CD4-positive, alpha-beta T cell treated with Interleukin-10 for 1 hour (primary cell): ENCODE measurements around the gene RHEBL1.

ENCODE experiments used
- DNase-seq: peaks from one replicate; pipeline ENCODE4 v3.0.0-alpha.2; 2020

The RHEBL1 gene

DNA sequence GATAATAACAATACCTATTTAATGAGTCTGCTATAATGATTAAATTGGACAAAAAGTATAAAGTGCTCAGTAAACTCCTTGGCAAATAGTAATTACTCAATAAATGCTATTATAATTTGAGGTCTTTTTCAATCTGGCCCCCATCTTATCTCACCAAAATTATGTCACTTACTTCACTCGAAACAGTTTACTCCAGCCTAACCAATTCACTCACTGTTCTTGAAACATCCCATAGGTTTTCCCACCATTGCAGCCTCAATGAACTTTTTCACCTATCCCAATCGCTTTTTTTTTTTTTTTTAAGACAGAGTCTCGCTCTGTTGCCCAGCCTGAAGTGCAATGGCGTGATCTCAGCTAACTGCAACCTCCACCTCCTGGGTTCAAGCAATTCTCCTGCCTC, 33.8 kb downstream of the RHEBL1 start:
- no peak for DNase-seq

DNA sequence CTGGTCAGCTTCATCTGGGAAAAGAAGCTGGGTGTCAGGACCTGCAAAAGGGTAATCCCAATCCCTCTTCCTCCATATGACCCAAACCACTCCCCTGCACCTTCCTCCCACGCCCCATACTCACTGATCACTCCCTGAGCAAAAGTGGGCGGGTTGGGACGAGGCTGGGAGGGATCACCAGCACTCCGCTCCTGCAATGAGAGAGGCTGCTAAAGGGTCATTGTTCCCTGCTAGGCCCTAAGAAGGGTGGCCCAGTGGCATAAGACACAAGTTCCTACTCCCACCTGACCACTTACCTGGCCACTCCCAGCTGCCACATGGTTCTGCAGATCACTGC, 35.5 kb downstream of the RHEBL1 start:
- no peak for DNase-seq

DNA sequence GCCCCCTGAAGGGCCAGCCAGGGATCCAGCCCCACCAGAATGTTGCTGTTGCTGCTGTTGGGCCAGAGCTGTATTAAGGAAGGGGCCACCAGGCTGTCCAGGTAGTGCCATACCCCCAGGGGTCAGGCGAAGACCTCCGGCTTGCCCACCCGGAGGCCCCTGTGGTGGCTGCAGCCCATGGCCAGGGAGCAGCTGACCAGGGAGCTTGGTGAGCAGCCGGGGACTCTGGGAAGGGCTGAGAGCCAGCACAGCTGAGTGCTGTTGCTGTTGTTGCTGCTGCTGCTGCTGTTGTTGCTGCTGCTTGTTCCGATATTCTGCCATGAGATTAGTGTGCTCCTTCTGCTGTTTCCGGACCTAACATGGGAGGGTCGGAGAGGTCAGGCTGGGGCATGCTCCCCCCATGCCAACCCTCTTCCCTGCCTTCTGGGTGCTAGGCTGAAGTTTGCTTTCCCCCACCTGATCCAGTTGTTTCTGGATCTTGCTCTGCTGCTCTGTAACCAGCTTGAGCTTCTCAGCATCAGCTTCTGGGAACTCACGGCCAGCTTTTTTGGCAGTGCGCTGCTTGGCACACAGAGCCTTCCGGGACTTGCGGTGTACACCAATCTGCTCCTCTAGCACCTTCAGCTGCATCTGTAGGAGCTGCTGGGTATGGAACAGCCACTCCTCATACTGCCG, 36.0 kb downstream of the RHEBL1 start:
- DNase-seq, result no peak

- DNase-seq, result no peak
Observed at GRCh38 chr12:49032679-49033447, 36.9 kb downstream of the RHEBL1 start.

DNA sequence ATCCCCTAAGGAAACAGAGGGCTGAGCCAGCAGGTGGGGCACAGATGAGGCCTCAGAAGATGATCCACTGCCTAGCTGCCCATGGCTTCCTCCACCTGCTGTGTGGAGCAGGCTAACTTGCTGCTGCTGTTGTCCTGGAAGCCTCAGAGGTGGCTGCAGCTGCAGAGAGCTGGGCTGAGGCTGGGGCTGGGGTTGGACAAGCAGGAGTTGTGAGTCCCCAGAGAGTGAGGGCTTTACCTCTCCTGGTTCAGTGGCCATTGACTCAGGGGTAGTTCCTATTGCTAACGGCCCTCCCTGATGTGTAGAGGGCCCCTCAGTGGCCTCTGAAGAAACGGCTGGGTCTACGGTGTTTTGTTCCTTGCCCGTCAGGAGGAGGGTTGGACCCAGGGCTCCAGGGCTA, 37.5 kb downstream of the RHEBL1 start:
- DNase-seq, result no peak

- no peak for DNase-seq
Observed at GRCh38 chr12:49031573-49032161, 38.1 kb downstream of the RHEBL1 start.

- no peak for DNase-seq
Observed at GRCh38 chr12:49030714-49031572, 38.8 kb downstream of the RHEBL1 start.

DNA sequence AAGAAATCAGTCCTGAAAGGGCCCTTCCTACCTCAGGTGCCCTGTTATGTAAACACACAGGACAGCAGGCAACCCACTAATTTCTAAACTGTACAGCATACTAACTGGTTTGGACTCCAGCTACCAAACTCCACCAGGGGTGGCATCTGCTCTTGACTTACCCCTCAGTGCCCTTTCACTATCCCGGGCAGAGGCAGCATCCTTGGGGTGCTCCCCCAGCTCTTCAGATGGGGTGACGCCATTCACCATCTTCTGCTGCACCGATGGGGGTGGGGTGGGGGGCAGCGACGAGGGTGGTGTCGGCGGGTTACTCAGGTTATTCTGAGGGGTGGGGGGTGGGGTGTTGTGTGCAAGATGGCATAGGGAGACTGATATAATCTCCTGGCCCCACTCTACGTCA, 39.7 kb downstream of the RHEBL1 start:
- DNase-seq, result no peak

DNA sequence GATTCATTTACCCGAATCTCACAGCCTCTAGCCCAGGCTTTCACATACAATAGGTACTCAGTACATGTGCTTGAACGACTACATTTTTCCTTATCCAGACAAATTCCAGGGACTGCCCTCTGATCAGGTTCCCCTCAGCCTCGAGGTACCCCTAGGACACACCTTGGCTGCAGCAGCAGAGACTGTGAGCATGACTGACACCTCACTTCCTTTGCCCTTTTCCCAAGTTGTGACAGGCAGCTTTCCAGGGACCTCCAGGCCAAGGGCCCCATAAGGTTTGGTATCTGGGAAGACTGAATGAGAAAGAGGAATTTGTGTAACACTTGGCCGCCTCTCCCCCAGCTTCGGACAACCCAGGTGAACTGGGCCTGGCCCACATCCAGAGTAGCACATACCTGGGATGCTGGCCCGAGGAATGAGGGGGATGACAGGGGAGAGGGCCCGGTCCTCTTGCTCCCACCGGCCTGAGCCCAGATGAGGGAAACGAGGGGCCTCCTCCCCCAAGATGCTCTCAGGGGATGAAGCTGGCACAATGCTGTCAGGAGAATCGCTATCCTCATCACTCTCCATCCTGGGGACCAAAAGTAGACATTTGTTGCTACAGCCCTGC, 41.0 kb downstream of the RHEBL1 start:
- DNase-seq, result no peak

DNA sequence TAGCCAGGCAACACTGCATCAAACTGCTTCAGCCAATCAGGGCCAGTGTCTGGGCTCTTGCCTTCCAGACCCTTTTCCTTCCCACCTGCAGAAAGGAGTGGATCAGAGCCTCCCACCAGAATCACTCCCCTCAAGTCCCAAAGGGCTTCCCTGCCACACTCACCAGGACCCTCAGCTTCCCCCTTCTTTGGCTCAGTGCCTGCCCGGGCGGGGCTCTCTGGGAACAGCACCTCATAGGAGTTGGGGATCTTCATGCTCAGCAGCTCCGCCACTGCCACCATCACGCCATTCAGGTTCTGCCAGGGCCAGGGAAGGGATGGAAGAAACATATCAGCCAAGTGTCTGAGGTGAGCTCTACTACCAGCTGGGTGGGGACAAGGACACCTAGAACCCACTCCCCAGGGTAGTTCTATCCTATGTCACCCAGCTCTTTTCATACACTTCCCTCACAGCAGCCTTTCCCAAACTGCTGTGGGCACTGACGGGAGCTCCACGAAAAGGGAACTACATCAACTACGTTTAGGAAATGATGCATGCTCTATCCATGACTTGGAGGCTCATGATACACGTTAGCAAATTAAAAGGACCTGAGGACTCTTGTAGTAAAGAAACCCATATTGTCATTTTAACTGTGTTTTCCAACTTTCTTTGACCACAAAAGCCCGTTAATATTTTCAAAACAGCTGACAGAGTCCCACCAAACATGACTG, 41.8 kb downstream of the RHEBL1 start:
- no peak for DNase-seq

DNA sequence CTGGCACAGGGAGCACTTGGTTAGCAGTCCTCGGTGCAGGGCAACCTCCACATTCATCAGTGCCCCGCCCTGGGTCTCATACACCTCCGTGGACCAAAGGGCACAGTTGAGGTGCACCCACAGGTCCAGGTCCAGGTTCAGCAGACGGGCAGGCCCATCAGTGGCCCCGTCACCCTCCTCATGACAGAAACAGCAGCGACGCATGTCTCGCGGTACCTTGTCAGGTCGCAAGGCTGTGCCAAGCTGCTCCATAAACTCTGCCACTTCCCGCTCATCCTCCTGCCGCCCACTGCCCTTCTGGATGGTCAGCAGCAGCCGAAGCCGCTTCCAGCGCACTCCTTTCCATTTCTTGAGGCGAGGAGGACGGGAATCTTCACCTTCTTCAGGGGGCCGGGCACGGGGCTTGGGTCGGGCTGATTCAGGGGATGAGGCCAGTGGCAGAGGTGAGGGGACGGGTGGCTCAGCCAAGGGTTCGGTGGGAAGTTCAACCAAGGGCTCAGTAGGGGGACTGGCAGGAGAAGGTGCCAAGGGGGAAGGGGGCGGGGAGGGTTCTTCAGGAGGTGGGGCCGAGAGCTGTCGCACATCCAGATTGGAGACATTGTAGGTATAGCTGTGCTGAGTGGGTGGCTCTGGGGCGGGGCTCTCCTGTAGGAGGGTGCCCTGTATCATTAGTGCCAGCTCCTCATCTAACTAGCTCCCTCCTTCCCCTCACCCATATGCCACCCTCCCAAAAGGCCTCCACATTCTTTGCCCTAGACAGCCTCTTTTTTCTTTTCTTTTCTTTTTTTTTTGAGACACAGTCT, 42.9 kb downstream of the RHEBL1 start:
- DNase-seq, result no peak

GRCh38 chr12:49026101-49026500, 43.7 kb downstream of the RHEBL1 start:
- DNase-seq, result no peak

DNA sequence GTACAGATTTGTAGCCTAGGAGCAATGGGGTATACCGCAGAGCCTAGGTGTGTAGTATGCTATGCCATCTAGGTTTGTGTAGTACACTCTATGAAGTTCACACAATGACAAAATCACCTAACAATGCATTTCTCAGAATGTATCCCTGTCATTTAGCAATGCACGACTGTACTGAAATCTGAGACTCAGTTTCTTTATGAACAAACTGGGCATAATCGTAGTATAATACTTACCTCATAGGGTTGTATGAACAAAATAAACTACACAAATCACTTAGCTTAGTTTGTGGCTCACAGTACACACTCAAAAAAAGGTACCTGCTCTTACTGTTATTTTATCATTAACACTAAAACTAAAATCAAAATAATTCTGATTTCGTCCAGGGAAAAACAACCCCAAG, 44.3 kb downstream of the RHEBL1 start:
- no peak for DNase-seq

- no peak for DNase-seq
Observed at GRCh38 chr12:49024543-49024942, 45.2 kb downstream of the RHEBL1 start.

- DNase-seq, result no peak
Observed at GRCh38 chr12:49023812-49024211, 46.0 kb downstream of the RHEBL1 start.

GRCh38 chr12:49022558-49023178, 47.1 kb downstream of the RHEBL1 start:
- DNase-seq, result no peak

GRCh38 chr12:49021292-49021915, 48.4 kb downstream of the RHEBL1 start:
- DNase-seq, result no peak

DNA sequence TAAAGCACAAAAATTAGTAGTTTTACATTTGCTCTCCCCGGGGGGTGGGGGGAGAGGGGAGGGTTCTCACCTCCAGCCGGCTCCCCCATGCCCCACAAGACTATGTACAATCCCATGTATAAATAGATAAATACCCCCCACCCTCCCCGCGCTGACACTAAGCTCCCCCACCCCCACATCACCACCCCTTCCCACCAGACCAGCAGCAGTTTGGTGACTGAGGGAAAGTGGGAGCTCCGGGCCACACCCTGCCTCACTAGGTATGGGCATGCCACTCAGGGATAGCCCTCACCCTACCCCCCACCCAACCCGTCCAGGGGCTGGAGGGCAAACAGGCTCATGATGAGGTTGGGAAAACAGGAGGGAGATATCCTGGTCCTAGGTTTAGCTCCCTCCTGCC, 49.3 kb downstream of the RHEBL1 start:
- no peak for DNase-seq

DNA sequence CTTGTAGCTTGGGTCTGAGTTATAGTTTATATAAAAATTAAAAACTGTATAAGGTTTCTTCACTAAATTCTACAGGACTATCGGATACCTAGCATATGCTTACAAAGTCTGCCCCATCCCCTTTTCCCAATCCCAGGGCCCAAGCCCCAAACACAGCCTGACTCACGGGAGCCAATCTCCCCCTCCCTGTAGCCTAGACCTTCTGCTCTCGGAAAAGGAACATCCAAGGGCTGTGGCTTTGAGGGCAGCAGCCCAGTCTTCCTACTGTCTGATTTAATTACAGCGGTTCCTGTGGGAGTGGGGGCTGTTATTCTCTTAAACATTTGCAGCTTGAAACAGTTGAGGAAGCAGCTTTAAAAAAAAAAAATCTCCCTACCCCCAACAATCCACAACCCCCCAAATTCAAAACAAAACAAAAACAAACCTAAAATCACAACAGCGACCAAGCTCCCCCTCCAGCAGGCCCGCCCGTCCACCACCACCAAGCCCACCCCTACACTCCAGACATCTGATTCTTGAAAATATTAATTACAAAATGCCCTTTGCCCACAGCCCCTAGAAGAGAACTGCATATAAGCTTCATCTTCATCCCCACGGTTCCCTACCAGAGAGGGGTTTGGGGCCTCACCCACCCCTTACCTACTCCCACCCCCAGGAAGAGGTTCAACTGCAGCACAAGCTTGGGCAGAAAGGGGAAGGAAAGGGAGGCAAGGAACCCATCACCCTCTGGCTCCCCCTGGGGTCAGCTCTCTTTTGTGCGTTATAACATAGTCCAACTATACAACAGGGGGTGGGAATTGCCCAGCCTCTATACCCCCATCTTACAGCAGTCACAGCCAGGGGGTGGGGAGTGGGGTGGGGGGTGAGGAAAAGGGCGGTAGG, 50.1 kb downstream of the RHEBL1 start:
- DNase-seq, result peak; percentile 64

DNA sequence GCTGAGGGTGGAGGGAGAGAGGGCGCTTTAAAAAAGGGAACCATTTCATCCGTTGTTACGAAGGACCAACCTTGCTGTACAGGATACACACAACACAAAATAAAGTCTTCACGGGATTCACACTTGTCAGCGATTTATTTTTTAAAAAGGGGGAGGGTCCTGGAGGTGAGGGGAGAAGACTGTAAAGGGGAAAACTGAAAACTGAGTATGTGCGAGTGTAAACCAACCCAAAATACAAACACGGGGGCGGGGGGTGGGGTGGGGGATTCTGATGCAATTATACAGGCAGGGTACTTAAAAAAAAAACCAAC, 50.7 kb downstream of the RHEBL1 start:
- no peak for DNase-seq
